OCI-LY3 (cell line): ENCODE measurements around the gene TMEM178B.

Experiments
- EZH2phosphoT487 ChIP-seq: fragments of 200-600 bp; shearing (Covaris generic); IDR thresholded peaks from 2 replicates; pipeline ENCODE4 v1.6.1; 2018; ENCODE audit warnings: antibody characterized with exemption, mixed run types, low read depth
- TF ChIP-seq, protein P1 (sequence below): fragments of 200-600, 300-600 bp; sonication (generic); IDR thresholded peaks from 2 replicates; pipeline ENCODE4 v1.5.1; 2014; ENCODE audit warnings: antibody characterized with exemption, low read length, low read depth

DNA sequence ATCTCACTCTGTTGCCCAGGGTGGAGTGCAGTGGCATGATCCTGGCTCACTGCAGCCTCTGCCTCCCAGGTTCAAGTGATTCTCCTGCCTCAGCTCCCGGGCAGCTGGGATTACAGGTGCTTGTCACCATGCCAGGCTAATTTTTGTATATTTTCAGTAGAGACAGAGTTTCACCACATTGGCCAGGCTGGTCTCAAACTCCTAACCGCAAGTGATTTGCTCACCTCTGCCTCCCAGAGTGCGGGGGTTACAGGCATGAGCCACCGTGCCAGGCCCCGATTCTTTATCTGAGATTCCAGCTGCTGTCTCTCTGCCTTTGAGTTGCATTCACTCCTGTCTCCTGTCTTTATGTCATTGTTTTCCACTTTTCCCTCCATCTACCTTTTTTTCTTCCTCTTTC is 168.7 kb downstream of the TMEM178B start:
- TF ChIP-seq, protein P1, sequence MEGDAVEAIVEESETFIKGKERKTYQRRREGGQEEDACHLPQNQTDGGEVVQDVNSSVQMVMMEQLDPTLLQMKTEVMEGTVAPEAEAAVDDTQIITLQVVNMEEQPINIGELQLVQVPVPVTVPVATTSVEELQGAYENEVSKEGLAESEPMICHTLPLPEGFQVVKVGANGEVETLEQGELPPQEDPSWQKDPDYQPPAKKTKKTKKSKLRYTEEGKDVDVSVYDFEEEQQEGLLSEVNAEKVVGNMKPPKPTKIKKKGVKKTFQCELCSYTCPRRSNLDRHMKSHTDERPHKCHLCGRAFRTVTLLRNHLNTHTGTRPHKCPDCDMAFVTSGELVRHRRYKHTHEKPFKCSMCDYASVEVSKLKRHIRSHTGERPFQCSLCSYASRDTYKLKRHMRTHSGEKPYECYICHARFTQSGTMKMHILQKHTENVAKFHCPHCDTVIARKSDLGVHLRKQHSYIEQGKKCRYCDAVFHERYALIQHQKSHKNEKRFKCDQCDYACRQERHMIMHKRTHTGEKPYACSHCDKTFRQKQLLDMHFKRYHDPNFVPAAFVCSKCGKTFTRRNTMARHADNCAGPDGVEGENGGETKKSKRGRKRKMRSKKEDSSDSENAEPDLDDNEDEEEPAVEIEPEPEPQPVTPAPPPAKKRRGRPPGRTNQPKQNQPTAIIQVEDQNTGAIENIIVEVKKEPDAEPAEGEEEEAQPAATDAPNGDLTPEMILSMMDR, result no peak
- TF ChIP-seq EZH2phosphoT487, result no peak
